HepG2 (cell line): ENCODE data around the gene SYN1. TPM values are rescaled to one million over a fixed set of nuclear protein-coding genes. Genes with fewer than 3 reads are reported as not detected.

Experiments used
- ATAC-seq: fragments of 200-7000 bp; cut with Tn5 transposase; 3 replicates; pipeline ENCODE4 v1.9.1; 2020; ENCODE audit warnings: mild to moderate bottlenecking, moderate library complexity
- BruUV-seq: library from RNA; stranded (reverse); fragments of 400-500 nt; replicated peaks from 2 replicates; lab custom pipeline; 2021; lab: Mats Ljungman, UMichigan
- CTCF ChIA-PET: fragments of 300-600 bp; formaldehyde crosslinking; extraction: SDS; loops from one replicate; lab custom pipeline; 2021; ENCODE audit warnings: low total read pairs, inconsistent platforms, low intra/inter-chr PET ratio; lab: Yijun Ruan, JAX
- POLR2A ChIA-PET: fragments of 350-600 bp; sonication (Branson Sonifier 250); formaldehyde crosslinking; loops from one replicate; lab custom pipeline; 2020; ENCODE audit warnings: antibody characterized with exemption, inconsistent platforms; lab: Yijun Ruan, JAX
- DNase-seq: peaks from one replicate; pipeline ENCODE4 v3.0.0-alpha.2; 2015; ENCODE audit warnings: low spot score
- FAIRE-seq: peaks from 3 replicates; lab custom pipeline; 2011; peaks lifted over from hg19 to GRCh38; lab: Jason Lieb, UNC
- H2AFZ ChIP-seq: one replicate; pipeline ENCODE4 v1.6.1; 2011; ENCODE audit warnings: low read length, inconsistent platforms
- H3K27ac ChIP-seq: fragments of 300-600 bp; 3 replicates; pipeline ENCODE4 v1.8.0; 2011; ENCODE audit warnings: mixed run types, mild to moderate bottlenecking, mixed read lengths, low read length, inconsistent platforms; ENCODE audit not compliant: insufficient read depth; ENCODE audit errors: extremely low read length
- H3K27me3 ChIP-seq, 2 experiments: fragments of 200-600 bp in 1 of 2; 2 replicates in 1 of 2; 3 replicates in 1 of 2; pipeline versions ENCODE4 v1.6.0 to v1.8.0; 2011; ENCODE audit warnings: low read length in 2 of 2, mild to moderate bottlenecking in 2 of 2, moderate library complexity in 2 of 2, inconsistent platforms in 1 of 2; ENCODE audit not compliant: insufficient read depth in 2 of 2, control insufficient read depth in 1 of 2
- H3K36me3 ChIP-seq, 2 experiments: fragments of 200-600 bp in 1 of 2; replicated peaks in 1 of 2; 2 replicates in 1 of 2; 3 replicates in 1 of 2; pipeline versions ENCODE4 v1.5.1 to v1.8.0; 2011; ENCODE audit warnings: low read length in 2 of 2, inconsistent platforms in 1 of 2; ENCODE audit not compliant: insufficient read depth in 2 of 2, control insufficient read depth in 1 of 2
- H3K4me1 ChIP-seq: 2 replicates; pipeline ENCODE4 v1.5.1; 2012; ENCODE audit warnings: low read length, inconsistent platforms; ENCODE audit not compliant: insufficient read depth
- H3K4me2 ChIP-seq: 2 replicates; pipeline ENCODE4 v1.6.0; 2011; ENCODE audit warnings: low read depth, low read length, inconsistent platforms
- H3K4me3 ChIP-seq, 3 experiments: fragments of 200-600 bp in 1 of 3; sonication (generic), shearing (Covaris generic) in 1 of 3; replicated peaks in 1 of 3; 2 replicates each; pipeline ENCODE4 v1.5.1; 2011 to 2016; ENCODE audit warnings: low read length in 3 of 3, inconsistent platforms in 2 of 3, low read depth in 2 of 3, mild to moderate bottlenecking in 2 of 3, control low read depth in 1 of 3, mixed read lengths in 1 of 3; ENCODE audit not compliant: insufficient read depth in 1 of 3
- H3K79me2 ChIP-seq: one replicate; pipeline ENCODE4 v1.6.1; 2011; ENCODE audit warnings: low read length, inconsistent platforms; ENCODE audit not compliant: insufficient read depth
- H3K9ac ChIP-seq: 2 replicates; pipeline ENCODE4 v1.6.0; 2011; ENCODE audit warnings: mild to moderate bottlenecking, low read depth, low read length, inconsistent platforms; ENCODE audit not compliant: insufficient read depth
- H3K9me3 ChIP-seq: 2 replicates; pipeline ENCODE4 v1.5.1; 2012; ENCODE audit warnings: mild to moderate bottlenecking, low read length
- H4K20me1 ChIP-seq: 2 replicates; pipeline ENCODE4 v1.6.0; 2011; ENCODE audit warnings: inconsistent platforms, mild to moderate bottlenecking, low read length, moderate library complexity; ENCODE audit not compliant: insufficient read depth
- ARID2 ChIP-seq: sonication (generic); formaldehyde crosslinking; IDR thresholded peaks from 2 replicates; pipeline ENCODE4 v1.8.1; 2022; ENCODE audit warnings: mild to moderate bottlenecking, missing genetic modification reagents, borderline replicate concordance
- ELF1 ChIP-seq: sonication (generic); formaldehyde crosslinking; IDR thresholded peaks from 2 replicates; pipeline ENCODE4 v1.4.0; 2020; ENCODE audit warnings: missing genetic modification reagents
- HNF4A ChIP-seq: sonication (generic); formaldehyde crosslinking; IDR thresholded peaks from 2 replicates; pipeline ENCODE4 v1.4.0; 2020; ENCODE audit warnings: missing genetic modification reagents
- HNF4G ChIP-seq, 2 experiments: sonication (generic) in 1 of 2; formaldehyde crosslinking in 1 of 2; IDR thresholded peaks; 2 replicates each; pipeline versions ENCODE4 v1.4.0 to v1.6.1; 2011 to 2020; ENCODE audit warnings: borderline replicate concordance in 2 of 2, low read depth in 2 of 2, mild to moderate bottlenecking in 2 of 2, low read length in 1 of 2, missing genetic modification reagents in 1 of 2, moderate library complexity in 1 of 2
- HNRNPK ChIP-seq: fragments of 200-400 bp; formaldehyde crosslinking; IDR thresholded peaks from 2 replicates; pipeline ENCODE4 v1.6.1; 2018; ENCODE audit warnings: low read length, low read depth, moderate library complexity, mild to moderate bottlenecking; ENCODE audit not compliant: poor library complexity, severe bottlenecking
- HOXA3 ChIP-seq: sonication (generic); formaldehyde crosslinking; IDR thresholded peaks from 2 replicates; pipeline ENCODE4 v1.5.0; 2020; ENCODE audit warnings: missing genetic modification reagents
- KDM2A ChIP-seq: sonication (generic); formaldehyde crosslinking; IDR thresholded peaks from 2 replicates; pipeline ENCODE4 v1.4.0; 2020; ENCODE audit warnings: low read depth, missing genetic modification reagents, borderline replicate concordance
- KLF9 ChIP-seq: IDR thresholded peaks from 2 replicates; pipeline ENCODE4 v1.6.1; 2016; ENCODE audit warnings: low read depth
- NONO ChIP-seq, 2 experiments: fragments of 450-650 bp in 1 of 2; sonication (generic) in 1 of 2; formaldehyde crosslinking in 1 of 2; IDR thresholded peaks in 1 of 2; conservative IDR thresholded peaks in 1 of 2; 2 replicates each; pipeline versions ENCODE4 v1.6.1 to v1.8.0; 2017 to 2022; ENCODE audit warnings: mild to moderate bottlenecking in 1 of 2, missing genetic modification reagents in 1 of 2, moderate library complexity in 1 of 2
- NR2C2 ChIP-seq: sonication (generic); formaldehyde crosslinking; IDR thresholded peaks from 2 replicates; pipeline ENCODE4 v1.4.0; 2020; ENCODE audit warnings: missing genetic modification reagents, mild to moderate bottlenecking, moderate library complexity, borderline replicate concordance
- RAD21 ChIP-seq: fragments of 450-650 bp; formaldehyde crosslinking; IDR thresholded peaks from 2 replicates; pipeline ENCODE4 v1.5.0; 2020; ENCODE audit warnings: mild to moderate bottlenecking
- SKI ChIP-seq: fragments of 450-650 bp; IDR thresholded peaks from one replicate; pipeline ENCODE4 v1.6.1; 2018; ENCODE audit warnings: mild to moderate bottlenecking; ENCODE audit not compliant: partially characterized antibody
- SOX13 ChIP-seq, 3 experiments: fragments of 450-650 bp in 1 of 3; sonication (generic) in 1 of 3; formaldehyde crosslinking in 1 of 3; IDR thresholded peaks in 2 of 3; conservative IDR thresholded peaks in 1 of 3; 2 replicates each; pipeline versions ENCODE4 v1.5.0 to v1.6.1; 2016 to 2020; ENCODE audit warnings: antibody characterized with exemption in 1 of 3, mild to moderate bottlenecking in 1 of 3, missing compliant biosample characterization in 1 of 3, missing genetic modification reagents in 1 of 3, moderate library complexity in 1 of 3
- SOX6 ChIP-seq, 2 experiments: fragments of 450-650 bp in 1 of 2; sonication (generic) in 1 of 2; formaldehyde crosslinking in 1 of 2; IDR thresholded peaks; 2 replicates each; pipeline versions ENCODE4 v1.4.0 to v1.6.1; 2017 to 2020; ENCODE audit warnings: antibody characterized with exemption in 1 of 2, mild to moderate bottlenecking in 1 of 2, missing genetic modification reagents in 1 of 2
- STAG1 ChIP-seq: sonication (generic); formaldehyde crosslinking; IDR thresholded peaks from 2 replicates; pipeline ENCODE4 v1.4.0; 2020; ENCODE audit warnings: missing genetic modification reagents
- THAP11 ChIP-seq: IDR thresholded peaks from 2 replicates; pipeline ENCODE4 v1.6.1; 2016; ENCODE audit warnings: missing biosample characterization, missing genetic modification reagents
- ZFP91 ChIP-seq: sonication (generic); formaldehyde crosslinking; IDR thresholded peaks from 2 replicates; pipeline ENCODE4 v1.9.0; 2022; ENCODE audit warnings: missing genetic modification reagents, mild to moderate bottlenecking, borderline replicate concordance
- ZNF781 ChIP-seq: sonication (generic); formaldehyde crosslinking; IDR thresholded peaks from 2 replicates; pipeline ENCODE4 v1.5.1; 2020; ENCODE audit warnings: borderline replicate concordance, mild to moderate bottlenecking, missing genetic modification reagents; ENCODE audit errors: not compliant biosample characterization
- WGBS: methylation state at CpG from one replicate; pipeline ENCODE4 v1.1.6; 2017; ENCODE audit warnings: low lambda C conversion rate; 5-methylcytosine and 5-hydroxymethylcytosine counted together
- in situ Hi-C: cut with HindIII; loops from 2 replicates; pipeline ENCODE4 v1.10.0; 2017; ENCODE audit warnings: low pct_unique_long_range_greater_than_20kb; ENCODE audit not compliant: extremely low pct_ligation_motif_present
- intact Hi-C: fragments of 100-400 bp; cut with micrococcal nuclease; formaldehyde crosslinking; loops from one replicate; pipeline ENCODE4 v1.10.0; 2022; ENCODE audit not compliant: unreplicated experiment
- polyA plus RNA-seq, 8 experiments: library from polyadenylated mRNA; depleted of rRNA in 3 of 8; stranded (reverse) in 7 of 8; unstranded in 1 of 8; fragments of >200 nt; fragmentation: Illumina TruSeq in 4 of 8; extraction: Trizol in 4 of 8; gene quantifications; 2 replicates each; pipeline versions ENCODE4 v1.2.1 to v1.2.3, GENCODE V29; 2011 to 2016; ENCODE audit warnings: low read depth in 4 of 8, missing spikeins in 1 of 8, mixed read lengths in 1 of 8; ENCODE audit not compliant: insufficient read depth in 1 of 8
- total RNA-seq, 5 experiments: library from RNA; depleted of rRNA; stranded (reverse); fragments of >200 nt; fragmentation: Illumina TruSeq; extraction: Trizol; gene quantifications; 2 replicates each; pipeline ENCODE4 v1.2.3, GENCODE V29; 2016; ENCODE audit warnings: low read depth in 1 of 5
- TF ChIP-seq, protein P1 (sequence below): sonication (generic); formaldehyde crosslinking; IDR thresholded peaks from 2 replicates; pipeline ENCODE4 v1.5.0; 2020; ENCODE audit warnings: mild to moderate bottlenecking, missing genetic modification reagents, moderate library complexity

SYN1 gene
- total and polyA plus RNA-seq, 2 of the 13 experiments (the other 11 are each of a cell fraction or from before 2014, with no cell fraction given), result not detected

DNA sequence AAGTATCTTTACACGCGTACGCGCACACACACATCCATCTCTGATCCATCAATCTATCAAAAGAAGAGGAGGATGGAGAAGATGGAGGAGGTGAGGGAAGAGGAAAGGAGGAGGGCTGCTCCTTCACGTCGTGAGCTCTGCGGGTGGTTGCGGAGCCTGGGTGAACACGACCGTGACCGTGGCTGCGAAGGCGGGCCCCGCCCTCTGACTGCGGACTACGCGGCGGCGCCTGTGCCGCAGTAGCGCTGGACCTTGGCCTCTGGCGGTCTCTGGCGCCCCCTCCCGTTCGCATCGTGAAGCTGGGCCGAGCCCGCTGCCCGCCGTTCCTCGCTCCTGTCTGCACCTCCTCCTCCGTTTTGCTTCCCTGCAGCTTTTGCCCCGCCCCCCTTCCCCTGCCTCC is 96.4 kb downstream of the SYN1 start:
- WGBS, result 23% methylated on average over 4 of the region's 33 CpGs
- peak; percentile 61 for TF ChIP-seq HNRNPK
- no peak for TF ChIP-seq SOX13 (IDR thresholded peaks at IDR 0.05)
- TF ChIP-seq SOX13 (CRISPR knock-in tag; conservative IDR thresholded peaks at IDR 0.05 in 1 of 2, IDR thresholded peaks at IDR 0.05 in 1 of 2), result no peak
- TF ChIP-seq ARID2, result no peak
- TF ChIP-seq ZFP91, result 0 out of 2 replicates have a peak, but pooled peaks have one; percentile 33
- peak; percentile 88 for TF ChIP-seq STAG1 (CRISPR knock-in tag)
- TF ChIP-seq SKI, result peak; percentile 37
- 0 out of 2 replicates have a peak, but pooled peaks have one; percentile 21 for TF ChIP-seq THAP11
- no peak for TF ChIP-seq SOX6 (IDR thresholded peaks at IDR 0.05)
- TF ChIP-seq SOX6 (CRISPR knock-in tag; IDR thresholded peaks at IDR 0.05), result 0 out of 2 replicates have a peak, but pooled peaks have one; percentile 17
- no peak for TF ChIP-seq NONO (IDR thresholded peaks at IDR 0.05)
- 0 out of 2 replicates have a peak, but pooled peaks have one; percentile 35 for TF ChIP-seq NONO (CRISPR knock-in tag; conservative IDR thresholded peaks at IDR 0.05)
- TF ChIP-seq HOXA3 (CRISPR knock-in tag), result peak; percentile 53; the same call in 1 of the 2 replicates
- no peak for TF ChIP-seq ELF1 (CRISPR knock-in tag)
- no peak for TF ChIP-seq NR2C2 (CRISPR knock-in tag)
- TF ChIP-seq, protein P1, sequence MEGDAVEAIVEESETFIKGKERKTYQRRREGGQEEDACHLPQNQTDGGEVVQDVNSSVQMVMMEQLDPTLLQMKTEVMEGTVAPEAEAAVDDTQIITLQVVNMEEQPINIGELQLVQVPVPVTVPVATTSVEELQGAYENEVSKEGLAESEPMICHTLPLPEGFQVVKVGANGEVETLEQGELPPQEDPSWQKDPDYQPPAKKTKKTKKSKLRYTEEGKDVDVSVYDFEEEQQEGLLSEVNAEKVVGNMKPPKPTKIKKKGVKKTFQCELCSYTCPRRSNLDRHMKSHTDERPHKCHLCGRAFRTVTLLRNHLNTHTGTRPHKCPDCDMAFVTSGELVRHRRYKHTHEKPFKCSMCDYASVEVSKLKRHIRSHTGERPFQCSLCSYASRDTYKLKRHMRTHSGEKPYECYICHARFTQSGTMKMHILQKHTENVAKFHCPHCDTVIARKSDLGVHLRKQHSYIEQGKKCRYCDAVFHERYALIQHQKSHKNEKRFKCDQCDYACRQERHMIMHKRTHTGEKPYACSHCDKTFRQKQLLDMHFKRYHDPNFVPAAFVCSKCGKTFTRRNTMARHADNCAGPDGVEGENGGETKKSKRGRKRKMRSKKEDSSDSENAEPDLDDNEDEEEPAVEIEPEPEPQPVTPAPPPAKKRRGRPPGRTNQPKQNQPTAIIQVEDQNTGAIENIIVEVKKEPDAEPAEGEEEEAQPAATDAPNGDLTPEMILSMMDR, result peak; percentile 91
- peak; percentile 71; the same call in 1 of the 2 replicates for TF ChIP-seq KDM2A
- no peak for TF ChIP-seq ZNF781 (CRISPR knock-in tag)
- TF ChIP-seq HNF4A (CRISPR knock-in tag), result peak; percentile 42; the same call in 1 of the 2 replicates
- peak; percentile 90 for TF ChIP-seq RAD21 (CRISPR knock-in tag)
- TF ChIP-seq KLF9 (CRISPR knock-in tag), result no peak
- 0 out of 2 replicates have a peak, but pooled peaks have one; percentile 10 for TF ChIP-seq HNF4G (IDR thresholded peaks at IDR 0.05; ENCODE audit: borderline replicate concordance, low read depth, low read length)
- no peak for TF ChIP-seq HNF4G (CRISPR knock-in tag; IDR thresholded peaks at IDR 0.05; ENCODE audit: borderline replicate concordance, low read depth)

More for the DNA sequence above, 96.4 kb downstream of the SYN1 start:
- no TSS peak for BruUV-seq
- ChIA-PET CTCF (interaction anchor here (0.7 to 1.2 kb wide), 3 partner anchors 26 to 330 kb away, joined by 4 to 7 read pairs (median 5); partner anchors contain the start of gene UBA1), POLR2A (interaction anchor here (0.7 to 1.0 kb wide), 2 partner anchors 329 to 333 kb away, joined by 3 read pairs; no protein-coding TSS in a partner anchor)
- in situ Hi-C loops, result loop anchor here (5.0 kb wide), 1 partner anchor 331 kb away; the partner anchor contains the start of gene UBA1
- intact Hi-C loops, result loop anchor here (2.0 kb wide), 1 partner anchor 26 kb away; no protein-coding TSS in a partner anchor
- peak overlapping the region; percentile 34 to 69 (median 51); a peak in 4 of 6 replicates for H3K4me3 ChIP-seq
- DNase-seq, result peak; percentile 17
- H3K79me2 ChIP-seq, result no peaks in the 10 kb centered on the region
- no peak overlapping the region for H3K27ac ChIP-seq
- peak overlapping the region; percentile 73 for H3K4me2 ChIP-seq
- H4K20me1 ChIP-seq, result no peaks in the 10 kb centered on the region
- H2AFZ ChIP-seq, result no peak overlapping the region
- no peaks in the 10 kb centered on the region for H3K36me3 ChIP-seq
- peak; percentile 98 for ATAC-seq
- peak; percentile 21 for FAIRE-seq
- H3K4me1 ChIP-seq, result no peaks in the 10 kb centered on the region
- no peak overlapping the region for H3K9ac ChIP-seq
- peaks cover 0 to 5% of the 10 kb centered on the region in 2 experiments; a peak in 1 of 5 replicates for H3K27me3 ChIP-seq
- no peaks in the 10 kb centered on the region for H3K9me3 ChIP-seq
